GM19035 (cell line): ENCODE results near the gene TAF11L7.
"Not testable (repeated sequence)": the region's sequence is repeated elsewhere in the genome, so short reads cannot be mapped to it uniquely, and the experiment has no call there.

Source experiments
- ATAC-seq: cut with Tn5 transposase; IDR thresholded peaks from one replicate; pipeline ENCODE4 v1.9.1; 2021; ENCODE audit not compliant: unreplicated experiment

The TAF11L7 gene

DNA sequence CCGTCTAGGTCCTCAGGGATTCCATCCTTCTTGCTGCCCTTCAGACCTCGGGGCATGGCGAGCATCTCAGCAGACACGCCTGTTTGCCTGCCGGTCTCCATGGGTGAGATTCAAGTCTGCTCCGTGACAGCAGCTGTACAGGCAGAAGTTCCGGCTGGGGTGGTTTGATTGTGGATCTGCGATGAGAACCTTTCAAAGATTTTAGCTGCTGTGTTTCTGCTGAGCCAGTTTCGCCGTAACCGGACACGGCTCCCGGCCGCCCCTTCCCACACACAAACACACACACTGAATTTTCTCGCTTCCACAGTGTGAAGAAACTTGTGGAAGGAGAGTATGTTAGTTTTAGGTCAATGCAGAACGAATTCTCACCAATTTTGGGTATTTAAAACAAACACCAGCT, at the start of gene TAF11L7:
TAF11L7 (minus strand) TSS at position 101 of the 400 bp plus-strand sequence.
- not testable (repeated sequence) for ATAC-seq

DNA sequence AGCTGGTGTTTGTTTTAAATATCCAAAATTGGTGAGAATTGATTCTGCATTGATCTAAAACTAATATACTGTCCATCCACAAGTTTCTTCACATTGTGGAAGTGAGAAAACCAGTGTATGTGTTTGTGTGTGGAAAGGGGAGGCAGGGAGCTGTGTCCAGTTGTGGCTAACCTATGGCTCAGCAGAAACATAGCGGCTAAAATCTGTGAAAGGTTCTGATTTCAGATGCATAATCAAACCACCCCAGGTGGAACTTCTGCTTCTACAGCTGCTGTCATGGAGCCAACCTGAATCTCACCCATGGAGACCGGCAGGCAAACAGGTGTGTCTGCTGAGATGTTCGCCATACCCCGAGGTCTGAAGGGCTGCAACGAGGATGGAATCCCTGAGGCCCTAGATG, 48.6 kb upstream of the TAF11L7 start, which contains the start of gene TAF11L14:
TAF11L14 (plus strand) TSS at position 301 of the 400 bp plus-strand sequence.
- no peak for ATAC-seq

DNA sequence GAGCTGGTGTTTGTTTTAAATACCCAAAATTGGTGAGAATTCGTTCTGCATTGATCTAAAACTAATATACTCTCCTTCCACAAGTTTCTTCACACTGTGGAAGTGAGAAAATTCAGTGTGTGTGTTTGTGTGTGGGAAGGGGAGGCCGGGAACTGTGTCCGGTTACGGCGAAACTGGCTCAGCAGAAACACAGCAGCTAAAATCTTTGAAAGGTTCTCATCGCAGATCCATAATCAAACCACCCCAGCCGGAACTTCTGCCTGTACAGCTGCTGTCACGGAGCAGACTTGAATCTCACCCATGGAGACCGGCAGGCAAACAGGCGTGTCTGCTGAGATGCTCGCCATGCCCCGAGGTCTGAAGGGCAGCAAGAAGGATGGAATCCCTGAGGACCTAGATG, 46.2 kb upstream of the TAF11L7 start, which contains the start of gene TAF11L13:
TAF11L13 (plus strand) TSS at position 301 of the 400 bp plus-strand sequence.
- ATAC-seq = not testable (repeated sequence)

DNA sequence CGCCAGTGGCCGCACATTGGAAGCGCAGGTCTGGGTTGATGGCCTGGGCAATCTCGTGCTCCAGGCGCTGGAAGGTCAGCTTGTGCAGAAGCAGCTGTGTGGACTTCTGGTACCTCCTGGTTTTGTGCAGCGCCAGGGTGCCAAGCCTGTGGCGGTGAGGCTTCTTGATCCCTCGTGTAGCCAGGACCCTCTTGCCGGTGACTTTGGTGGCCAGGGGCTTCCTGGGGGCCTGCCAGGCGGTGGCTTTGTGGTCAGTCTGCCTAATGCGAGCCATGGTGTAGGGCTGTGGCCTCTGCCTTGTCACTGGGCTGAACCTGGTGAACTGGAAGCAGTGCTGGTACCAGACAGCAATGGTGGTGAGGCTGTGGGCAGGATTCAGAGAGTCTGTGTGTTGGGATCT, 40.1 kb upstream of the TAF11L7 start:
- no peak for ATAC-seq

DNA sequence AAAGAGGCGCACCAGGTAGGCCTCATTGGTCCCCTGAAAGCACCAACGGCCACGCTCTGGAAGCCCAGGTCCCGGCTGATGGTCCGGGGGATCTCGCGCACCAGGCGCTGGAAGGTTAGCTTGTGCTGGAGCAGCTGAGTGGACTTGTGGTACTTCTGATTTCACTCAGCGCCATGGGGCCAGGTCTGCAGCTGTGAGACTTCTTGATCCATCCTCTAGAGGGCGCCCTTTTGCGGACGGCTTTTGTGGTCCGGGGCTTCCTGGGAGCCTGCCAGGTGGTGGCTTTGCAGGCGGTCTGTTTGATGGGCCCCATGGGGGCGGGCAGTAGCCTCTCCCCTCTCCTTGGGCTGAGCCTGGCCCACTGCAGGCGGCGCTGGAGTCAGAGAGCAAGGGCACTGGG, 35.1 kb upstream of the TAF11L7 start:
- ATAC-seq = no peak

DNA sequence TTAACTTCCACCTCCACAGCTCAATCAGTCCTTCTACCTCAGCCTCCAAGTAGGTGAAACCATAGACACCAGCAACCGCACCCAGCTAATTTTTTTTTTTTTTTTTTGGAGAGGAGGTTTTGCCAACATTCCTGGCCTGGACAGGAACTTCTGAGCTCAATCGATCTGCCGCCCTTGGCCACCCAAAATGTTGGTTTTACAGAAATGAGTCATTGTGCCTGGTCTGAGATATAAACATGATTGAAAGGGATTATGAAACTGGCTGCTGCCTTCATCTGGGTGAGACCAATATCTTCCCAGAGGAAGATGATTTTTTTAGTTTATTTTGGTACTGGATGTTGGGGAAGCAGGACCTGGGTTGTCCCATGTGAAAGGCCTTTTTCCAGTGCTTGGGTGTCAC, 33.8 kb upstream of the TAF11L7 start:
- ATAC-seq = no peak

DNA sequence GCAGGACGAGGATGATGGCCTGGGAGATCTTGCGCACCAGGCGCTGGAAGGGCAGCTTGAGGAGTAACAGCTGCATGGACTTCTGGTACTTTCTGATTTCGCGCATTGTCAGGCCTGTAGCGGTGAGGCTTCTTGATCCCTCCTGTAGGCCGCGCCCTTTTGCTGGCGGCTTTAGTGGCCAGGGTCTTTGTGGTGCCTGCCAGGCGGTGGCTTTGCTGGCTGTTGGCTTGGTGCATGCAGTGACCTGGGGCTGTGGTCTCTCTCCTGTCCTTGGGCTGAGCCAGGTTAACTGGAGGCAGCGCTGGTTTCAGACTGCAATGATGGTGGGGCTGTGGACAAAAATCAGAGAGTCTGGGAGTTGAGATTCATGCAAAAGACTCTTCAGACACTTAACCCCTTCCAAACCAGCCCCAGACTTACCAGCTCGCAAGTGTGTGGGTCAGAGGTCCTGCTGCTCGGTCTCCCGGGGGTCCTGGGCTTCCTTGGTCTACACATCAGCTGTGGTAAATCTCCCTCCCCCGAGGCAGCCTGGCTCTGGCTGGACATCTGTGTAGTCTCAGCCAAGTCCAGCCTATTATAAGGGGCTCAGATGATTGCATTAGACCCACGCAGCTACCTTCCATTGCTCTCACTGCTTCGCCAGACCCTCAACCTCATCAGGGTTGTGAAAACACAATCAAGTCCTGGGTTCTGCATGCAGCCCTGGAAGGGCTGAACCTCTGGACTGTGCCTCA, 29.5 kb upstream of the TAF11L7 start:
- ATAC-seq = no peak

DNA sequence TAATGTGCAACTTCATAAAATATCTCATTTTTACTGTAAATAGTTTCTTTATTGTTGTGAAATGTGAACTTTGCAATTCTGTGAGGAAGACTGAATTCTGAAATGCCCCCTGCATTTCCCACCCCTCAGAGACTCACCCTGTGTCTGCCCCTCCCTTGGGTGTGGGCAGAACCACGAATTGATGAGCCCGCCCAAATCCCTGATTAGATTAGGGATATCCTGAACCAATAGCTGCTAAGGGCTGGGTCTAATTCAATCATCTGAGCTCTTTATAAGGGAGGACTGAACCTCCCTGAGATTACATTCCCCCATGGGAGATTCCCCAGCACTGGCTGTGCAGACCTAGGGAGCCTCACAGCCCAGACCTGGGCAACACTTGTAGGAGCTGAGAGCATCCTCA, 24.5 kb upstream of the TAF11L7 start, which contains the start of gene TAF11L12:
TAF11L12 (plus strand) TSS at position 301 of the 400 bp plus-strand sequence.
- not testable (repeated sequence) for ATAC-seq

DNA sequence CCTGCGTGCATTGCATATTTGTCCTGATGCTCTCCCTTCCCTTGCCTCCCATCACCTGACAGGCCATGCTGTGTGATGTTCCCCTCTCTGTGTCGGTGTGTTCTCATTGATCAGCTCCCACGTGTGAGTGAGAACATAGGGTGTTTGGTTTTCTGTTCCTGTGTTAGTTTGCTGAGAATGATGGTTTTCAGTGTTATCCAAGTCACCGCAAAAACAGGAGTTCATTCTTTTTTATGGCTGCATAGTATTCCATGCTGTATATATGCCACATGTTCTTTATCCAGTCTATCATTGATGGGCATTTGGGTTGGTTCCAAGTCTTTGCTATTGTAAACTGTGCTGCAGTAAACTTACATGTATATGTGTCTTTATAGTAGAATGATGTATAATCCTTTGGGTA, 21.9 kb upstream of the TAF11L7 start:
- not testable (repeated sequence) for ATAC-seq

DNA sequence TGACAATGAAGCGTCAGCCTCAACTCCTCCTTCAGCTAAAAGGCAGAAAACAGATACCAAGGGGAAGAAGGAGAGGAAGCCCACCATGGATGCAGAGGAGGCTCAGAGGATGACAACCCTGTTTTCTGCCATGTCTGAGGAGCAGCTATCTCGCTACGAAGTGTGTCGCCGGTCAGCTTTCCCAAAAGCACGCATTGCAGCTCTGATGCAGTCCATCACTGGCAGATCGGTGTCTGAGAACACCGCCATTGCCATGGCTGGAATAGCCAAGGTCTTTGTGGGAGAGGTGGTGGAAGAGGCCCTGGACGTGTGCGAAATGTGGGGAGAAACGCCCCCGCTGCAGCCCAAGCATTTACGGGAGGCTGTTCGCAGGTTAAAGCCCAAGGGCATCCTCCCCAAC, 19.4 kb upstream of the TAF11L7 start:
- no peak for ATAC-seq

DNA sequence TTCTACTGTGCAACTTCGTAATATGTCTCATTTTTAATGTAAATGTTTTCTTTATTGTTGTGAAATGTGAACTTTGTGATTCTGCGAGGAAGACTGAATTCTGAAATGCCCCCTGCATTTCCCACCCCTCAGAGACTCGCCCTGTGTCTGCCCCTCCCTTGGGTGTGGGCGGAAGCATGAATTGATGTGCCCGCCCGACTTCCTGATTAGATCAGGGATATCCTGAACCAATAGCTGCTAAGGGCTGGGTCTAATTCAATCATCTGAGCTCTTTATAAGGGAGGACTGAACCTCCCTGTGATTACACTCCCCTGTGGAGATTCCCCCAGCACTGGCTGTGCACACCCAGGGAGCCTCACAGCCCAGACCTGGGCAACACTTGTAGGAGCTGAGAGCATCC, 18.3 kb upstream of the TAF11L7 start, which contains the start of gene TAF11L11:
TAF11L11 (plus strand) TSS at position 304 of the 400 bp plus-strand sequence.
- ATAC-seq = not testable (repeated sequence)

DNA sequence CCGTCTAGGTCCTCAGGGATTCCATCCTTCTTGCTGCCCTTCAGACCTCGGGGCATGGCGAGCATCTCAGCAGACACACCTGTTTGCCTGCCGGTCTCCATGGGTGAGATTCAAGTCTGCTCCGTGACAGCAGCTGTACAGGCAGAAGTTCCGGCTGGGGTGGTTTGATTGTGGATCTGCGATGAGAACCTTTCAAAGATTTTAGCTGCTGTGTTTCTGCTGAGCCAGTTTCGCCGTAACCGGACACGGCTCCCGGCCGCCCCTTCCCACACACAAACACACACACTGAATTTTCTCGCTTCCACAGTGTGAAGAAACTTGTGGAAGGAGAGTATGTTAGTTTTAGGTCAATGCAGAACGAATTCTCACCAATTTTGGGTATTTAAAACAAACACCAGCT, 12.2 kb upstream of the TAF11L7 start, which contains the start of gene TAF11L10:
TAF11L10 (minus strand) TSS at position 101 of the 400 bp plus-strand sequence.
- ATAC-seq = not testable (repeated sequence)

DNA sequence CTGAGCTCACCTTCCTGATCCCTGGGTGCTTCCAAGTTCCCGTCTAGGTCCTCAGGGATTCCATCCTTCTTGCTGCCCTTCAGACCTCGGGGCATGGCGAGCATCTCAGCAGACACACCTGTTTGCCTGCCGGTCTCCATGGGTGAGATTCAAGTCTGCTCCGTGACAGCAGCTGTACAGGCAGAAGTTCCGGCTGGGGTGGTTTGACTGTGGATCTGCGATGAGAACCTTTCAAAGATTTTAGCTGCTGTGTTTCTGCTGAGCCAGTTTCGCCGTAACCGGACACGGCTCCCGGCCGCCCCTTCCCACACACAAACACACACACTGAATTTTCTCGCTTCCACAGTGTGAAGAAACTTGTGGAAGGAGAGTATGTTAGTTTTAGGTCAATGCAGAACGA, 8.7 kb upstream of the TAF11L7 start, which contains the start of gene TAF11L9:
TAF11L9 (minus strand) TSS at position 140 of the 400 bp plus-strand sequence.
- not testable (repeated sequence) for ATAC-seq

DNA sequence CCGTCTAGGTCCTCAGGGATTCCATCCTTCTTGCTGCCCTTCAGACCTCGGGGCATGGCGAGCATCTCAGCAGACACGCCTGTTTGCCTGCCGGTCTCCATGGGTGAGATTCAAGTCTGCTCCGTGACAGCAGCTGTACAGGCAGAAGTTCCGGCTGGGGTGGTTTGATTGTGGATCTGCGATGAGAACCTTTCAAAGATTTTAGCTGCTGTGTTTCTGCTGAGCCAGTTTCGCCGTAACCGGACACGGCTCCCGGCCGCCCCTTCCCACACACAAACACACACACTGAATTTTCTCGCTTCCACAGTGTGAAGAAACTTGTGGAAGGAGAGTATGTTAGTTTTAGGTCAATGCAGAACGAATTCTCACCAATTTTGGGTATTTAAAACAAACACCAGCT, 5.3 kb upstream of the TAF11L7 start, which contains the start of gene TAF11L8:
TAF11L8 (minus strand) TSS at position 101 of the 400 bp plus-strand sequence.
- not testable (repeated sequence) for ATAC-seq
